T-helper 9 cell (primary cell): ENCODE data around the gene CHAC2.
"Not testable (repeated sequence)": the region's sequence is repeated elsewhere in the genome, so short reads cannot be mapped to it uniquely, and the experiment has no call there.

Source experiments
- DNase-seq: peaks from one replicate; pipeline ENCODE4 v3.0.0-alpha.2; 2020
- total RNA-seq, 2 donors: gene quantifications; one replicate each; lab custom pipeline; 2026; lab: John Stamatoyannopoulos, UW

The CHAC2 gene
- 1.2 to 4.1 reads per million in 2 donors for total RNA-seq

- peak; percentile 79 for DNase-seq
These were observed at the start of gene CHAC2 for GRCh38 chr2:53767405-53768241. Gene CHAC2 (plus strand): TSS chr2:53767804. CDS start chr2:53767887, 83 bp downstream.

- not testable (repeated sequence) for DNase-seq
These were observed 46.7 kb upstream of the CHAC2 start for GRCh38 chr2:53720944-53721343.

- no peak for DNase-seq
These were observed 43.1 kb upstream of the CHAC2 start for GRCh38 chr2:53724536-53724935.

GRCh38 chr2:53725662-53726061 lies 41.9 kb upstream of the CHAC2 start:
- DNase-seq = no peak

- no peak for DNase-seq
These were observed 39.7 kb upstream of the CHAC2 start for GRCh38 chr2:53727921-53728320.

- no peak for DNase-seq
These were observed 38.4 kb upstream of the CHAC2 start for GRCh38 chr2:53729143-53729762.

- no peak for DNase-seq
These were observed 30.5 kb upstream of the CHAC2 start for GRCh38 chr2:53737091-53737490.

- no peak for DNase-seq
These were observed 28.6 kb upstream of the CHAC2 start for GRCh38 chr2:53739032-53739431.

GRCh38 chr2:53740170-53740569 lies 27.4 kb upstream of the CHAC2 start:
- DNase-seq = no peak

GRCh38 chr2:53744395-53745065 lies 23.1 kb upstream of the CHAC2 start:
- no peak for DNase-seq

GRCh38 chr2:53750041-53750768 lies 17.4 kb upstream of the CHAC2 start:
- no peak for DNase-seq

GRCh38 chr2:53751728-53752127 lies 15.9 kb upstream of the CHAC2 start:
- no peak for DNase-seq

- DNase-seq = no peak
These were observed 15.2 kb upstream of the CHAC2 start for GRCh38 chr2:53752385-53752784.

GRCh38 chr2:53753041-53753440 lies 14.6 kb upstream of the CHAC2 start:
- no peak for DNase-seq

GRCh38 chr2:53755121-53755520 lies 12.5 kb upstream of the CHAC2 start:
- DNase-seq = no peak

GRCh38 chr2:53756644-53757043 lies 11.0 kb upstream of the CHAC2 start:
- DNase-seq = no peak

- DNase-seq = not testable (repeated sequence)
These were observed 10.4 kb upstream of the CHAC2 start for GRCh38 chr2:53757206-53757605.

GRCh38 chr2:53765767-53766166 lies 1.8 kb upstream of the CHAC2 start:
- no peak for DNase-seq

- no peak for DNase-seq
These were observed 588 bp downstream of the CHAC2 start for GRCh38 chr2:53768242-53768542.

- no peak for DNase-seq
These were observed 1.8 kb downstream of the CHAC2 start for GRCh38 chr2:53769318-53769945.

- DNase-seq = no peak
These were observed 2.7 kb downstream of the CHAC2 start for GRCh38 chr2:53770264-53770663.

GRCh38 chr2:53777134-53777533 lies 9.5 kb downstream of the CHAC2 start:
- no peak for DNase-seq
